Aorta (tissue), 5 donors: ENCODE data around the gene GBE1. TPM values are rescaled to one million over a fixed set of nuclear protein-coding genes. Genes with fewer than 3 reads are reported as not detected.

Experiments used
- ATAC-seq: fragments of 200-7000 bp; cut with Tn5 transposase; one replicate; pipeline ENCODE4 v1.9.1; 2022; ENCODE audit warnings: moderate library complexity; ENCODE audit not compliant: low FRiP score
- DNase-seq, 2 donors: peaks; one replicate each; pipeline ENCODE4 v3.0.0-alpha.2; 2020
- H3K27ac ChIP-seq, 2 donors: one replicate each; pipeline ENCODE4 v1.5.1; 2013; ENCODE audit warnings: low read length in 2 of 2, mild to moderate bottlenecking in 2 of 2, moderate library complexity in 2 of 2, control low read depth in 1 of 2, inconsistent platforms in 1 of 2, low read depth in 1 of 2
- H3K27me3 ChIP-seq, 2 donors: one replicate each; pipeline ENCODE4 v1.6.1; 2013; ENCODE audit warnings: control low read depth in 1 of 2, low read length in 1 of 2, mild to moderate bottlenecking in 1 of 2, moderate library complexity in 1 of 2; ENCODE audit not compliant: insufficient read depth in 2 of 2, control insufficient read depth in 1 of 2
- H3K36me3 ChIP-seq, 2 donors: one replicate each; pipeline ENCODE4 v1.6.1; 2013; ENCODE audit warnings: control low read depth in 1 of 2, low read length in 1 of 2, mild to moderate bottlenecking in 1 of 2; ENCODE audit not compliant: insufficient read depth in 2 of 2, control insufficient read depth in 1 of 2
- H3K4me1 ChIP-seq, 2 donors: one replicate each; pipeline ENCODE4 v1.6.1; 2013; ENCODE audit warnings: low read length in 2 of 2, control low read depth in 1 of 2, mild to moderate bottlenecking in 1 of 2, moderate library complexity in 1 of 2; ENCODE audit not compliant: insufficient read depth in 2 of 2, control insufficient read depth in 1 of 2
- H3K4me3 ChIP-seq, 2 donors: one replicate each; pipeline ENCODE4 v1.5.1; 2013; ENCODE audit warnings: low read length in 2 of 2, control low read depth in 1 of 2, mild to moderate bottlenecking in 1 of 2
- H3K9me3 ChIP-seq: one replicate; pipeline ENCODE4 v1.6.1; 2013; ENCODE audit warnings: mild to moderate bottlenecking, low read length; ENCODE audit not compliant: control insufficient read depth
- WGBS, 2 donors: extraction: QIAGEN DNeasy Blood & Tissue Kit; methylation state at CpG; one replicate each; pipeline ENCODE4 v1.1.7; 2013; 5-methylcytosine and 5-hydroxymethylcytosine counted together
- intact Hi-C, 2 donors: fragments of 100-400 bp; cut with DNase I; formaldehyde crosslinking; loops; one replicate each; pipeline versions ENCODE4 v1.14.2 to v1.15.0; 2022
- polyA plus RNA-seq, 2 donors: library from polyadenylated mRNA; stranded (reverse); fragments of 200-250 nt; gene quantifications; one replicate each; pipeline ENCODE4 v1.2.3, GENCODE V29; 2013
- total RNA-seq, 2 donors: library from RNA; stranded (reverse); fragmentation: NEBNext Ultra II Directional; extraction: Animal tissue kit (Norgen Biotek cat#: 25700); gene quantifications; one replicate each; pipeline ENCODE4 v1.2.1, GENCODE V29; 2021
- donor health status: healthy with polysubstance abuse.
- donor health status: Bipolar disorder and iron deficiency.
- donor health status: DM: no; HTN: no; CAD: no.
- donor health status: DM: no; HTN: no; CAD: no.
- donor health status: DM: yes; HTN: yes; CAD: no.

The GBE1 gene
- total and polyA plus RNA-seq, 4 donors, result 29.3 to 103 (median 58.0) TPM

DNA sequence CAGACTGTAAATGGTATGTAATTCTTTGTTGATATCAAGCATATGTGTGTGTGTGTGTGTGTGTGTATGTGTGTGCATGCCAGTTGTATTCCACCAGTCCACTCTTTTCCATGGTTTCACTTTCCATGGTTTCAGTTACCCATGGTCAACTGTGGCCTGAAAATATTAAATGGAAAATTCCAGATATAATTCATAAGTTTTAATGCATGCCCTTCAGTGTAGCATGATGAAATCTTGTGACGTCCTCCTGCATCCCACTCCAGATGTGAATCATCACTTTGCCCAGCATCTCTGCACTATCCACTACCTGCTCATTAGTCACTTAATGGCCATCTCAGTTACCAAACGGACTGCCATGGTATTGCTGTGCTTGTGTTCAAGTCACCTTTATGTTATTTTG lies 215.9 kb downstream of the GBE1 start:
- ATAC-seq, result no peak
- Histone ChIP-seq H3K9me3 (no peaks in the 10 kb centered on the region), H3K27me3 (no peaks in the 10 kb centered on the region), H3K27ac (no peak overlapping the region), H3K4me1 (no peaks in the 10 kb centered on the region), H3K4me3 (no peak overlapping the region), H3K36me3 (no peaks in the 10 kb centered on the region)
- no peak for DNase-seq
- intact Hi-C loops, result no loop called here
- 95% methylated on average over 2 of the region's 2 CpGs for WGBS, 2 donors

- Histone ChIP-seq H3K9me3 (no peaks in the 10 kb centered on the region), H3K36me3 (no peaks in the 10 kb centered on the region), H3K27me3 (no peaks in the 10 kb centered on the region), H3K4me1 (no peaks in the 10 kb centered on the region), H3K27ac (no peak overlapping the region), H3K4me3 (no peak overlapping the region)
- WGBS, 2 donors, result 62 to 74% methylated on average over 4 of the region's 4 CpGs
- intact Hi-C loops, result no loop called here
- no peak for DNase-seq
- ATAC-seq, result no peak
These were observed 217.1 kb downstream of the GBE1 start for GRCh38 chr3:81544385-81544784.

DNA sequence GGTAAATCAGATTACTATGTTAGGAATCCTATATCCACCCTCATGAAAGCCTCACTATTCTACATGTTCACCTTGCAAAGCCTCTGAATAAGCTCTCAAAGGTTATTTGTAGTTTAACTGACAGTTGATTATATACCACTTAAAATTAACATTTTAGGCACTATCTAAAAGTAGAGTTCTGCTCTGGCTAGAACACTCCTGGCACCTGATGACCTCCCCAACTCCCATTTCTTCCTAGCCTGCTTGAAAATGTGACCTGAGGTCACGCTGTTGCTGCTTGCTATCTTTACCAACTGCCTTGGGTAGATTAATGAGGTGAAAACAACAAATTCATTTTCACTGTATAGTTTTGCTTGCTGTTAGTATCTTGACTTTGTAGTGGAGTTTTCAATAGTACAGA lies 220.7 kb downstream of the GBE1 start:
- no peaks in the 10 kb centered on the region for H3K9me3 ChIP-seq
- H3K4me3 ChIP-seq, result no peak overlapping the region
- no peaks in the 10 kb centered on the region for H3K27me3 ChIP-seq
- peaks cover 0 to 2% of the 10 kb centered on the region in 2 donors for H3K36me3 ChIP-seq
- H3K4me1 ChIP-seq, result no peaks in the 10 kb centered on the region
- no peak overlapping the region for H3K27ac ChIP-seq
- WGBS, 2 donors, result 98 to 100% methylated on average over 1 of the region's 1 CpG
- ATAC-seq, result no peak
- intact Hi-C loops, result no loop called here
- DNase-seq, result no peak

DNA sequence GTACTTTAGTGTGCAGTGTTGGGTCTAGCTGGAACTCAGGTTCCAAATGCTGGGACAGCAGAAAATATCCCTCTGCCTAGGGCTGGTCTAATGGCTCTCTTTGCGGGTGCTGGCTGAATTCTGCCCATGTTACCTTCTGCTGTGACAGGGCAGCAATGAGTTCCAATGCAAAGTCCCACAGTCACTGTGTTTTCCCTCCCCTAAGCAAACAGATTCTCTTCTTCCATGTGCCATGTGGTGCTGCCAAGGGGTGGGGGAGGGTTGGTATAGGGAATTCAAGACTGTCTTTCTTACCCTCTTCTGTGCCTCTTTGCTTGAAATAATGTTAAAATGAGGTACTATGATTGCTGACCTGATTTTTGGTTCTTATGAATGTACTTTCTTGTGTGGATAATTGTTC lies 229.6 kb downstream of the GBE1 start:
- H3K4me3 ChIP-seq, result no peak overlapping the region
- H3K9me3 ChIP-seq, result no peaks in the 10 kb centered on the region
- intact Hi-C loops, result no loop called here
- ATAC-seq, result no peak
- peaks cover 9 to 11% of the 10 kb centered on the region in 2 donors for H3K36me3 ChIP-seq
- DNase-seq, result no peak
- H3K4me1 ChIP-seq, result no peaks in the 10 kb centered on the region
- WGBS, 2 donors, result 100% methylated on average over 1 of the region's 1 CpG
- no peaks in the 10 kb centered on the region for H3K27me3 ChIP-seq
- no peak overlapping the region for H3K27ac ChIP-seq

GRCh38 chr3:81531263-81531662 lies 230.2 kb downstream of the GBE1 start:
- 75 to 81% methylated on average over 2 of the region's 2 CpGs for WGBS, 2 donors

DNA sequence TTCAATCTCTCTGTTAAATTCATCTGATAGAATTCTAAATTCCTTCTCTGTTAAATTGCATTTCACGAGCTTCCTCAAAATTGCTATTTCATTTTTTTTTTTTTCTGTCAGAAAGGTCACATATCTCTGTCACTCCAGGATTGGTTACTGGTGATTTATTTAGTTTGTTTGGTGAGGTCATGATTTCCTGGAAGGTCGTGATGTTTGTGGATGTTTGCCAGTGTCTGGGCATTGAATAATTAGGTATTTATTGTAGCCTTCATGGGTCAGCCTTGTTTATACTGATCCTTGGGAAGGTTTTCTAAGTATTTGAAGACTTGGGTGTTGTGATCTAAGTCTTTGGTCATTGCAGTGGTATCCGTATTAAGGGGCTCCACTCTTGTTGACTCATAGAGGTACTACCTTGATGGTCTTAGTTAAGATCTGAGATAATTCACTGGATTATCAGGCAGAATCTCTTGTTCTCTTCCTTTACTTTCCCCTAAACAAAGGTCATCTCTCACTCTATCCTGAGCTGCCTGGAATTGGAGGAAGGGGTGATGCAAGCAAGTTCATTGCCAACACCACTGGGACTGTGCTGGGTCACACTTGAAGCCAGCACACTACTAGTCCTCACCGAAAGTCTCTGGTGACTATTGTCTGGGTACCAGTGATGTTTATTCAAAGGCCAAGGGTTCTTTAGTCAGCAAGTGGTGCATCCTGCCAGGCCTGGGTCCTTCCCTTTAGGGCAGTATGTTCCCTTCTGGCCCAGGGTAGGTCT lies 231.1 kb downstream of the GBE1 start:
- 63 to 70% methylated on average over 4 of the region's 4 CpGs for WGBS, 2 donors
- Histone ChIP-seq H3K27ac (no peak overlapping the region), H3K9me3 (no peaks in the 10 kb centered on the region), H3K36me3 (peaks cover 8 to 11% of the 10 kb centered on the region in 2 donors), H3K27me3 (no peaks in the 10 kb centered on the region), H3K4me3 (no peak overlapping the region), H3K4me1 (no peaks in the 10 kb centered on the region)
- DNase-seq (no peak), ATAC-seq (no peak)
- intact Hi-C loops, result no loop called here

More at GRCh38 chr3:81531263-81531662, 230.2 kb downstream of the GBE1 start:
- no peak for DNase-seq
- Histone ChIP-seq H3K9me3 (no peaks in the 10 kb centered on the region), H3K27ac (no peak overlapping the region), H3K36me3 (peaks cover 8 to 11% of the 10 kb centered on the region in 2 donors), H3K27me3 (no peaks in the 10 kb centered on the region), H3K4me1 (no peaks in the 10 kb centered on the region), H3K4me3 (no peak overlapping the region)
- ATAC-seq, result no peak
- intact Hi-C loops, result no loop called here

- 63 to 71% methylated on average over 2 of the region's 2 CpGs for WGBS, 2 donors
- DNase-seq, result no peak
- intact Hi-C loops, result no loop called here
- no peak overlapping the region for H3K27ac ChIP-seq
- no peaks in the 10 kb centered on the region for H3K4me1 ChIP-seq
- H3K27me3 ChIP-seq, result no peaks in the 10 kb centered on the region
- H3K36me3 ChIP-seq, result no peaks in the 10 kb centered on the region
- H3K9me3 ChIP-seq, result no peaks in the 10 kb centered on the region
- no peak overlapping the region for H3K4me3 ChIP-seq
- no peak for ATAC-seq
These were observed 239.6 kb downstream of the GBE1 start for GRCh38 chr3:81521855-81522254.

GRCh38 chr3:81518945-81519344 lies 242.5 kb downstream of the GBE1 start:
- ATAC-seq (no peak), DNase-seq (no peak)
- Histone ChIP-seq H3K9me3 (no peaks in the 10 kb centered on the region), H3K27me3 (no peaks in the 10 kb centered on the region), H3K36me3 (no peaks in the 10 kb centered on the region), H3K4me1 (no peaks in the 10 kb centered on the region), H3K27ac (no peak overlapping the region), H3K4me3 (no peak overlapping the region)
- intact Hi-C loops, result no loop called here

- no peak for ATAC-seq
- WGBS, 2 donors, result 97% methylated on average over 1 of the region's 1 CpG
- no peak overlapping the region for H3K4me3 ChIP-seq
- H3K36me3 ChIP-seq, result no peaks in the 10 kb centered on the region
- no peak for DNase-seq
- H3K27me3 ChIP-seq, result no peaks in the 10 kb centered on the region
- no peaks in the 10 kb centered on the region for H3K9me3 ChIP-seq
- no peak overlapping the region for H3K27ac ChIP-seq
- intact Hi-C loops, result no loop called here
- no peaks in the 10 kb centered on the region for H3K4me1 ChIP-seq
These were observed 245.4 kb downstream of the GBE1 start for GRCh38 chr3:81516042-81516441.
